Measurements from ENCODE around the gene TAF15.

GRCh38 chr17:35780950-35781349, 28.3 kb upstream of the TAF15 start:
- no peak for TF ChIP-seq BHLHE40 (IDR thresholded peaks at IDR 0.05; ENCODE audit: low read depth, low read length)
- no peak for TF ChIP-seq CTCF (conservative IDR thresholded peaks at IDR 0.05; ENCODE audit: low read depth, low read length)
- TF ChIP-seq USF2 (IDR thresholded peaks at IDR 0.05; ENCODE audit: low read depth, low read length) = no peak
- no peak for TF ChIP-seq POLR2A (IDR thresholded peaks at IDR 0.05; ENCODE audit: low read depth, low read length)
- TF ChIP-seq MXI1 (IDR thresholded peaks at IDR 0.05; ENCODE audit: borderline replicate concordance, low read depth, low read length) = no peak
- no peak for TF ChIP-seq RCOR1 (IDR thresholded peaks at IDR 0.05; ENCODE audit: insufficient replicate concordance, low read length)

Data from IMR-90 (cell line).